Esophagus squamous epithelium (tissue), 5 donors: ENCODE measurements around the gene MCAM. TPM values are rescaled to one million over a fixed set of nuclear protein-coding genes. Genes with fewer than 3 reads are reported as not detected.
A peak's percentile ranks its signal among the peaks of the same experiment; 100 is the strongest.

ENCODE experiments used
- DNase-seq: peaks from one replicate; lab custom pipeline; 2025; lab: John Stamatoyannopoulos, UW
- H3K27ac ChIP-seq, 4 donors: fragments of 200-600 bp; sonication (generic); one replicate each; pipeline ENCODE4 v1.5.1; 2016 to 2019; ENCODE audit warnings: mild to moderate bottlenecking in 1 of 4
- H3K27me3 ChIP-seq, 4 donors: fragments of 200-600 bp; sonication (generic); 1 replicate in 3 of 4; 2 replicates in 1 of 4; pipeline versions ENCODE4 v1.5.1 to v1.6.0; 2017 to 2021; ENCODE audit warnings: antibody characterized with exemption in 1 of 4
- H3K36me3 ChIP-seq, 3 donors: fragments of 200-600 bp; sonication (generic); one replicate each; pipeline ENCODE4 v1.5.1; 2016 to 2019
- H3K4me1 ChIP-seq, 3 donors: fragments of 200-600 bp; sonication (generic); one replicate each; pipeline ENCODE4 v1.5.1; 2017 to 2019
- H3K4me3 ChIP-seq, 4 donors: fragments of 200-600 bp; sonication (generic); 1 replicate in 3 of 4; 2 replicates in 1 of 4; pipeline ENCODE4 v1.5.1; 2016 to 2019; ENCODE audit warnings: mild to moderate bottlenecking in 2 of 4, moderate library complexity in 1 of 4
- H3K9me3 ChIP-seq, 3 donors: fragments of 200-600 bp; sonication (generic); one replicate each; pipeline ENCODE4 v1.5.1; 2016 to 2019
- POLR2A ChIP-seq, 4 donors: fragments of 450-650 bp; IDR thresholded peaks; one replicate each; pipeline ENCODE4 v1.6.1; 2017; ENCODE audit warnings: antibody characterized with exemption in 4 of 4, mild to moderate bottlenecking in 4 of 4, moderate library complexity in 3 of 4
- WGBS, 2 donors: methylation state at CpG; one replicate each; pipeline ENCODE4 v1.1.5; 2018; 5-methylcytosine and 5-hydroxymethylcytosine counted together
- intact Hi-C: fragments of 100-400 bp; cut with DNase I; formaldehyde crosslinking; loops from one replicate; pipeline ENCODE4 v1.15.0; 2022
- total RNA-seq, 4 donors: library from RNA; depleted of rRNA; stranded (reverse); fragments of >200 nt; gene quantifications; one replicate each; pipeline ENCODE4 v1.1.0, GENCODE V29; 2016
- TF ChIP-seq, protein P1 (sequence below), 6 experiments: fragments of 450-650 bp in 4 of 6; fragments of 200-600 bp in 2 of 6; sonication (generic) in 2 of 6; IDR thresholded peaks; one replicate each; pipeline ENCODE4 v1.5.1; 2016 to 2019; ENCODE audit warnings: antibody characterized with exemption in 6 of 6, mild to moderate bottlenecking in 4 of 6, moderate library complexity in 4 of 6
- donor health status: DM: yes; HTN: yes; CAD: no.

Gene MCAM
- total RNA-seq, 4 donors from 2014 or later, result 20.8 to 169 (median 80.9) TPM

DNA sequence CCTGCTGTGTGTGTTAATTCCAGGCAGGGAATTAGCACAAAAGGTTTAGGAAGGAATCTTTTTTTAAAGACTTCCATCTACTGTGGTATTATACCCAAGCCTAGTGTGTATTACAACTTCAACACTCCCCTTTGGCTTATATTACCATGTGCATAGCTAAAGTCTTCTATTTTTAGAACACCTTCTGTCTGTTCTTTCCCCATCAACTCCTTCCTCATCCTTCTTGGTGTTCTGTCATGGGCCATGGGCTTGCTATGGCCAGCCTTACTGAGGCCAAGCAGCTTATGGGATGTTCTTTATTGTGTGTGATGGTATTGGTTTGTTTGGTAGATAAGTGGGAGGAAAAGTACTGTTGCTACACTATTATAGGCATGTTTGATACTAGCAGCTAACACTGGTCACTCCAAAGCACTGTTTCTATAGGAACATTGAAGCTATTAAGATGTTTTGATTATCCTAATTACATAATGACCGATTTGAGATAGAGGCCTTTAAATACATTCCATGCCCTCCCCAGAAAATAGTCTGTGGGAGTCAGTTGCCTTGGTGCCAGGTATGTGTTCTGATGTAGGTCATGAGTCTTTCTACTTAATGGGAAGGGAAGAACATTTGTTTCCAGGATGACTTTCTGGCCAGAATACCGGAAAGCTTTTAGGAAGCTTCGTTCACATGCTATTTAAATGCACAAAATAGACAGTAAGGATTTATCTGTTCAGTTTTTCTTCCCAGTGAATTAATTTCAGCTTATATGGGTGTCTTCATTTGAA, 16.5 kb downstream of the MCAM start:
- Histone ChIP-seq H3K27ac (peak overlapping the region in 3 of 4 donors; percentile 5 to 51 (median 43)), H3K4me3 (no peak overlapping the region), H3K4me1 (peaks cover 0 to 22% (median 7%) of the 10 kb centered on the region in 3 donors), H3K36me3 (peaks cover 6 to 91% (median 17%) of the 10 kb centered on the region in 3 donors), H3K9me3 (no peaks in the 10 kb centered on the region), H3K27me3 (no peaks in the 10 kb centered on the region)
- DNase-seq, result no peak
- intact Hi-C loops, result no loop called here
- 65 to 76% methylated on average over 3 of the region's 3 CpGs for WGBS, 2 donors
- TF ChIP-seq, protein P1, sequence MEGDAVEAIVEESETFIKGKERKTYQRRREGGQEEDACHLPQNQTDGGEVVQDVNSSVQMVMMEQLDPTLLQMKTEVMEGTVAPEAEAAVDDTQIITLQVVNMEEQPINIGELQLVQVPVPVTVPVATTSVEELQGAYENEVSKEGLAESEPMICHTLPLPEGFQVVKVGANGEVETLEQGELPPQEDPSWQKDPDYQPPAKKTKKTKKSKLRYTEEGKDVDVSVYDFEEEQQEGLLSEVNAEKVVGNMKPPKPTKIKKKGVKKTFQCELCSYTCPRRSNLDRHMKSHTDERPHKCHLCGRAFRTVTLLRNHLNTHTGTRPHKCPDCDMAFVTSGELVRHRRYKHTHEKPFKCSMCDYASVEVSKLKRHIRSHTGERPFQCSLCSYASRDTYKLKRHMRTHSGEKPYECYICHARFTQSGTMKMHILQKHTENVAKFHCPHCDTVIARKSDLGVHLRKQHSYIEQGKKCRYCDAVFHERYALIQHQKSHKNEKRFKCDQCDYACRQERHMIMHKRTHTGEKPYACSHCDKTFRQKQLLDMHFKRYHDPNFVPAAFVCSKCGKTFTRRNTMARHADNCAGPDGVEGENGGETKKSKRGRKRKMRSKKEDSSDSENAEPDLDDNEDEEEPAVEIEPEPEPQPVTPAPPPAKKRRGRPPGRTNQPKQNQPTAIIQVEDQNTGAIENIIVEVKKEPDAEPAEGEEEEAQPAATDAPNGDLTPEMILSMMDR (IDR thresholded peaks at IDR 0.05), result no peak
- TF ChIP-seq POLR2A (IDR thresholded peaks at IDR 0.05), result no peak

DNA sequence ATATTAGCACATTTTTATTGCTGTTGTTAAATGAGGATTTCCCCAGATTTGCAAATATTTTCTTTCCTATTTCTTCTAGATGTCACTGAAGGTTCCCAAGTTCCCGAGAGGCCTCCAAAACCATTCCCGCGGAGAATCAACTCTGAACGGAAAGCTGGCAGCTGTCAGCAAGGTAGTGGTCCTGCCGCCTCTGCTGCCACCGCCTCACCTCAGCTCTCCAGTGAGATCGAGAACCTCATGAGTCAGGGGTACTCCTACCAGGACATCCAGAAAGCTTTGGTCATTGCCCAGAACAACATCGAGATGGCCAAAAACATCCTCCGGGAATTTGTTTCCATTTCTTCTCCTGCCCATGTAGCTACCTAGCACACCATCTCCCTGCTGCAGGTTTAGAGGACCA, 17.5 kb downstream of the MCAM start:
- intact Hi-C loops, result loop anchor here (10.0 kb wide), 1 partner anchor 95 kb away; the partner anchor contains the start of gene CBL
- H3K4me1 ChIP-seq, result peaks cover 0 to 22% (median 7%) of the 10 kb centered on the region in 3 donors
- DNase-seq, result no peak
- no peaks in the 10 kb centered on the region for H3K9me3 ChIP-seq
- no peaks in the 10 kb centered on the region for H3K27me3 ChIP-seq
- no peak overlapping the region for H3K4me3 ChIP-seq
- TF ChIP-seq POLR2A (IDR thresholded peaks at IDR 0.05), result no peak
- TF ChIP-seq, protein P1 (IDR thresholded peaks at IDR 0.05), result no peak
- peak overlapping the region in 1 of 4 donors; percentile 51 for H3K27ac ChIP-seq
- H3K36me3 ChIP-seq, result peaks cover 6 to 84% (median 17%) of the 10 kb centered on the region in 3 donors
- WGBS, 2 donors, result 90 to 98% methylated on average over 7 to 9 of the region's 9 CpGs

DNA sequence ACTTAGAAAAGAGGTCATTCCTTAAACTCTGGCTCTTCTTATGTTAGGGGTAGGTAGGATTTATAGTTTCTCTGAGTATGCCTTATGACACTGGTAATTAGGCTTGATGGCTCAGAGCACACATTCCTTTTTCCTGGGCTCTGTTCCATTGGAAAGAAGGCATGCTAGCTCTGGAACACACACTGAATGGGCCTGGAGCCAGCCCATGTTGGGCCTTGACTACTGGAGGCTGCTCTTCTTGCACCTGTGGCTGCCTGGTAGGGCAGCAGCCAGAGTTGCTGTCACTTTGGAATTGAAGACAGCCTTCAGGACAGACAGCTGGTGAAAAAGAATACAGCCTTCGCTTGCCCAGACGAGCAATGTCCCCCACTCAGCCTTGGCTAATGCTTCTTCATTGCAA, 18.2 kb downstream of the MCAM start:
- no peak for TF ChIP-seq POLR2A (IDR thresholded peaks at IDR 0.05)
- TF ChIP-seq, protein P1 (IDR thresholded peaks at IDR 0.05), result no peak
- 75 to 82% methylated on average over 2 of the region's 2 CpGs for WGBS, 2 donors
- peaks cover 0 to 22% (median 7%) of the 10 kb centered on the region in 3 donors for H3K4me1 ChIP-seq
- H3K36me3 ChIP-seq, result peaks cover 6 to 83% (median 14%) of the 10 kb centered on the region in 3 donors
- intact Hi-C loops, result loop anchor here (10.0 kb wide), 1 partner anchor 94 kb away; the partner anchor contains the start of gene CBL
- H3K27me3 ChIP-seq, result no peaks in the 10 kb centered on the region
- H3K4me3 ChIP-seq, result no peak overlapping the region
- no peak for DNase-seq
- no peaks in the 10 kb centered on the region for H3K9me3 ChIP-seq
- H3K27ac ChIP-seq, result peak overlapping the region in 3 of 4 donors; percentile 18 to 47 (median 26)

DNA sequence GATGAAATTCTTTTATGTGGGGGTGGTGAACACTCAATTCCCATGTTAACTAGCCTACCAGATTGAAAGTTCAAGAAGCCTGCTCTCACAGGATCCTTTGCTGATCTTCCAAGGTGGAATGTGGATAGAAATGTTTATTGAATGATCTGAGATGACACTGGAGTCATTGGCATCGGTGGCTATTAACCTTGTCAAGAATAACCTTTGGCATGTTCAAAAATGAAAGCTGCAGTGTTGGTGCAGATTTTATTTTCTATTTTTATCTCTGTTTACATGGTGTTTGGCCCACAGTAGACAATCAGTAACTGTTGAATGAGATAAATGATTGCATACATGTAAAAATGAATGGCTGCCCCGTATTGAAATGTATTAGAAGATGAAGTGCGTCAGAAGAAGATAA, 19.0 kb downstream of the MCAM start:
- Histone ChIP-seq H3K27me3 (no peaks in the 10 kb centered on the region), H3K27ac (peak overlapping the region in 3 of 4 donors; percentile 18 to 47 (median 26)), H3K9me3 (no peaks in the 10 kb centered on the region), H3K4me3 (no peak overlapping the region), H3K36me3 (peaks cover 6 to 83% (median 11%) of the 10 kb centered on the region in 3 donors), H3K4me1 (peaks cover 0 to 22% (median 7%) of the 10 kb centered on the region in 3 donors)
- WGBS, 2 donors, result 83 to 88% methylated on average over 3 of the region's 3 CpGs
- TF ChIP-seq, protein P1 (IDR thresholded peaks at IDR 0.05), result no peak
- TF ChIP-seq POLR2A (IDR thresholded peaks at IDR 0.05), result no peak
- intact Hi-C loops, result loop anchor here (10.0 kb wide), 1 partner anchor 93 kb away; the partner anchor contains the start of gene CBL
- no peak for DNase-seq

DNA sequence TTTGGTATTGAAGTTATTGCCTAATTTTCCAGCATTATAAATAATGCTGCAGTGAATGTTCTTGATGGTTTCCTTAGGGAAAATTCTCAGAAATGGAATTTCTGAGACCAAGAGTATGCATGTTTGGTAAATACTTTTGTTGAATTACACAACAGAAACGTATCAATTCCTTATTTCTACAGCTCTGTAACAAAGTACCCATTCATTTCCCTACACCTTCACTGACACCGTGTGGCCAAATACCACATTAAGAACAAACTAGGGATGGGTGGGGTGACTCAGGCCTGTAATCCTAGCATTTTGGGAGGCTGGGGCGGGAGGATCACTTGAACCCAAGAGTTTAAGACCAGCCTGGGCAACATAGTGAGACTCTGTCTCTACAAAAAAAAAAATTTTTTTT, 21.8 kb downstream of the MCAM start:
- no peak for DNase-seq
- peaks cover 0 to 6% (median 0%) of the 10 kb centered on the region in 3 donors for H3K4me1 ChIP-seq
- TF ChIP-seq POLR2A (IDR thresholded peaks at IDR 0.05), result no peak
- TF ChIP-seq, protein P1 (IDR thresholded peaks at IDR 0.05), result no peak
- no peaks in the 10 kb centered on the region for H3K27me3 ChIP-seq
- 56% methylated on average over 3 of the region's 3 CpGs for WGBS, 2 donors
- H3K36me3 ChIP-seq, result peaks cover 6 to 81% (median 6%) of the 10 kb centered on the region in 3 donors
- H3K4me3 ChIP-seq, result no peak overlapping the region
- no peak overlapping the region for H3K27ac ChIP-seq
- peaks cover 0 to 13% (median 8%) of the 10 kb centered on the region in 3 donors for H3K9me3 ChIP-seq
- intact Hi-C loops, result loop anchor here (10.0 kb wide), 1 partner anchor 90 kb away; the partner anchor contains the start of gene CBL
